Measurements from ENCODE around the gene TMEM134.

The TMEM134 gene

GRCh38 chr11:67463680-67464410 is 5.2 kb downstream of the TMEM134 start:
- no peak for DNase-seq (ENCODE audit: low read depth in 2 of 3, low spot score in 2 of 3)

- DNase-seq (ENCODE audit: low read depth in 2 of 3, low spot score in 2 of 3): no peak
Measured at GRCh38 chr11:67463186-67463585, 5.9 kb downstream of the TMEM134 start.

GRCh38 chr11:67458266-67458665 is 10.8 kb downstream of the TMEM134 start:
- DNase-seq (ENCODE audit: low read depth in 2 of 3, low spot score in 2 of 3): no peak

- no peak for DNase-seq (ENCODE audit: low read depth in 2 of 3, low spot score in 2 of 3)
Measured at GRCh38 chr11:67457453-67457852, 11.6 kb downstream of the TMEM134 start.

- DNase-seq (ENCODE audit: low read depth in 2 of 3, low spot score in 2 of 3): no peak
Measured at GRCh38 chr11:67456068-67456705, 12.9 kb downstream of the TMEM134 start.

GRCh38 chr11:67455054-67455453 is 14.0 kb downstream of the TMEM134 start, which contains the start of gene CABP4:
CABP4 (plus strand) TSS chr11:67455354; CDS start chr11:67455424, 70 bp downstream.
- DNase-seq (ENCODE audit: low read depth in 2 of 3, low spot score in 2 of 3): no peak

GRCh38 chr11:67453816-67454732 is 15.0 kb downstream of the TMEM134 start:
- no peak for DNase-seq (ENCODE audit: low read depth in 2 of 3, low spot score in 2 of 3)

GRCh38 chr11:67452141-67452952 is 16.7 kb downstream of the TMEM134 start, which contains the start of gene GPR152:
GPR152 (minus strand) TSS chr11:67452729; CDS start chr11:67452724, 5 bp downstream.
- DNase-seq (ENCODE audit: low read depth in 2 of 3, low spot score in 2 of 3): no peak

GRCh38 chr11:67451658-67451976 is 17.4 kb downstream of the TMEM134 start:
- no peak for DNase-seq (ENCODE audit: low read depth in 2 of 3, low spot score in 2 of 3)

GRCh38 chr11:67450796-67451657 is 18.0 kb downstream of the TMEM134 start:
- DNase-seq (ENCODE audit: low read depth in 2 of 3, low spot score in 2 of 3): no peak

- no peak for DNase-seq (ENCODE audit: low read depth in 2 of 3, low spot score in 2 of 3)
Measured at GRCh38 chr11:67449116-67449844, 19.8 kb downstream of the TMEM134 start.

- no peak for DNase-seq (ENCODE audit: low read depth in 2 of 3, low spot score in 2 of 3)
Measured at GRCh38 chr11:67448220-67448609, 20.8 kb downstream of the TMEM134 start.

GRCh38 chr11:67445515-67445914 is 23.5 kb downstream of the TMEM134 start:
- no peak for DNase-seq (ENCODE audit: low read depth in 2 of 3, low spot score in 2 of 3)

GRCh38 chr11:67442504-67443404 is 26.3 kb downstream of the TMEM134 start:
- DNase-seq (ENCODE audit: low read depth in 2 of 3, low spot score in 2 of 3): no peak

- DNase-seq (ENCODE audit: low read depth in 2 of 3, low spot score in 2 of 3): no peak
Measured at GRCh38 chr11:67441731-67442351, 27.2 kb downstream of the TMEM134 start.

- no peak for DNase-seq (ENCODE audit: low read depth in 2 of 3, low spot score in 2 of 3)
Measured at GRCh38 chr11:67441098-67441563, 27.9 kb downstream of the TMEM134 start.

GRCh38 chr11:67440229-67441097 is 28.6 kb downstream of the TMEM134 start:
- DNase-seq (ENCODE audit: low read depth in 2 of 3, low spot score in 2 of 3): no peak
